GM12801 (cell line): ENCODE results near the gene HTR3D.

ENCODE experiments used
- TF ChIP-seq, protein P1 (sequence below): IDR thresholded peaks from one replicate; pipeline ENCODE4 v1.5.1; 2011; ENCODE audit warnings: control low read depth; ENCODE audit not compliant: insufficient read length; ENCODE audit errors: extremely low read depth

HTR3D gene

DNA sequence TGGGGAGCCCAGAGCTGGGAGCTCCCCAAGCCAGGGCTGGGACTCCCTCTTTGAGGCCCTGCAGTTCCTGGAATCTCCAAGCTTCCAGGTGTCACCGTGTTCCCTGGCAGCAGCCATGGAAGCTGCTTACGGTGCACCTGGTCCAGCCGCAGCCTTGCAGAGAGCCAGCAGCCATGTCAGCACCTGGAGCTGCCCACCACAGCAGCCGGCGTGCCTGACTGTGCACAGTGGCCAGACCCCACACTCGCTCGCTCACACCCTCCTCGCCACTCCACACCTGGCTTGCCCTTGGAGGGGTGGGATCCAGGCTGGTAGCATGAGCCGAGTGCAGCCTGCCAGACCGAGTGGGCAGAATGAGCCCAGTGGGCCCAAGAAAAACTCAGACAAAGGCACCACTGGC, 50.5 kb downstream of the HTR3D start:
- TF ChIP-seq, protein P1, sequence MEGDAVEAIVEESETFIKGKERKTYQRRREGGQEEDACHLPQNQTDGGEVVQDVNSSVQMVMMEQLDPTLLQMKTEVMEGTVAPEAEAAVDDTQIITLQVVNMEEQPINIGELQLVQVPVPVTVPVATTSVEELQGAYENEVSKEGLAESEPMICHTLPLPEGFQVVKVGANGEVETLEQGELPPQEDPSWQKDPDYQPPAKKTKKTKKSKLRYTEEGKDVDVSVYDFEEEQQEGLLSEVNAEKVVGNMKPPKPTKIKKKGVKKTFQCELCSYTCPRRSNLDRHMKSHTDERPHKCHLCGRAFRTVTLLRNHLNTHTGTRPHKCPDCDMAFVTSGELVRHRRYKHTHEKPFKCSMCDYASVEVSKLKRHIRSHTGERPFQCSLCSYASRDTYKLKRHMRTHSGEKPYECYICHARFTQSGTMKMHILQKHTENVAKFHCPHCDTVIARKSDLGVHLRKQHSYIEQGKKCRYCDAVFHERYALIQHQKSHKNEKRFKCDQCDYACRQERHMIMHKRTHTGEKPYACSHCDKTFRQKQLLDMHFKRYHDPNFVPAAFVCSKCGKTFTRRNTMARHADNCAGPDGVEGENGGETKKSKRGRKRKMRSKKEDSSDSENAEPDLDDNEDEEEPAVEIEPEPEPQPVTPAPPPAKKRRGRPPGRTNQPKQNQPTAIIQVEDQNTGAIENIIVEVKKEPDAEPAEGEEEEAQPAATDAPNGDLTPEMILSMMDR, result no peak

GRCh38 chr3:184082465-184082864, 50.9 kb downstream of the HTR3D start:
- TF ChIP-seq, protein P1, result no peak

DNA sequence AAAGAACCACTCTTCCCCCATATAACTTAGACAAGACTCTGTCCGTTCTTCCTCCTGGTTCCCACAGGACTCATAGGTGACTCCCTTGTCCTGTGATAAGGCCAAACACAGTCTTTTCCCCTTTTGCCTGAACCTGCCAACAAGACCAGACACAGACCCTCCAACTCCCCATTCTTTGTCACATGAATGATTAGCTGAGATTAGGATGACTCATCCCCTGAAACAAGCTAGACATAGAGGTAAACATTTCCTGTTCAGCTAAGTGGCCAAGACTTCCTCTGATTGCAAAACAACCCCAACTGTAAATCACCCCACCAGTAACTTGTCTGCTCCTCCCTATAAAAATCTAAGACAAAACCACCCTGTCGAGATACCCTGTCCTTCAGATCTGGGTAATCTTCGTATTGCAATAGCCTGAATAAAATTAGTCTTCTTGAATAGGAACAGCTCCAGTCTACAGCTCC, 53.9 kb downstream of the HTR3D start:
- TF ChIP-seq, protein P1, result no peak
